GM11168 (cell line): ENCODE results near the gene LMO1.

Experiments used
- in situ Hi-C: fragments of 300-500 bp; cut with MboI; formaldehyde crosslinking; loops from one replicate; pipeline ENCODE4 v1.12.0; 2022; ENCODE audit warnings: low sequenced_read_pairs; ENCODE audit not compliant: unreplicated experiment

The LMO1 gene

DNA sequence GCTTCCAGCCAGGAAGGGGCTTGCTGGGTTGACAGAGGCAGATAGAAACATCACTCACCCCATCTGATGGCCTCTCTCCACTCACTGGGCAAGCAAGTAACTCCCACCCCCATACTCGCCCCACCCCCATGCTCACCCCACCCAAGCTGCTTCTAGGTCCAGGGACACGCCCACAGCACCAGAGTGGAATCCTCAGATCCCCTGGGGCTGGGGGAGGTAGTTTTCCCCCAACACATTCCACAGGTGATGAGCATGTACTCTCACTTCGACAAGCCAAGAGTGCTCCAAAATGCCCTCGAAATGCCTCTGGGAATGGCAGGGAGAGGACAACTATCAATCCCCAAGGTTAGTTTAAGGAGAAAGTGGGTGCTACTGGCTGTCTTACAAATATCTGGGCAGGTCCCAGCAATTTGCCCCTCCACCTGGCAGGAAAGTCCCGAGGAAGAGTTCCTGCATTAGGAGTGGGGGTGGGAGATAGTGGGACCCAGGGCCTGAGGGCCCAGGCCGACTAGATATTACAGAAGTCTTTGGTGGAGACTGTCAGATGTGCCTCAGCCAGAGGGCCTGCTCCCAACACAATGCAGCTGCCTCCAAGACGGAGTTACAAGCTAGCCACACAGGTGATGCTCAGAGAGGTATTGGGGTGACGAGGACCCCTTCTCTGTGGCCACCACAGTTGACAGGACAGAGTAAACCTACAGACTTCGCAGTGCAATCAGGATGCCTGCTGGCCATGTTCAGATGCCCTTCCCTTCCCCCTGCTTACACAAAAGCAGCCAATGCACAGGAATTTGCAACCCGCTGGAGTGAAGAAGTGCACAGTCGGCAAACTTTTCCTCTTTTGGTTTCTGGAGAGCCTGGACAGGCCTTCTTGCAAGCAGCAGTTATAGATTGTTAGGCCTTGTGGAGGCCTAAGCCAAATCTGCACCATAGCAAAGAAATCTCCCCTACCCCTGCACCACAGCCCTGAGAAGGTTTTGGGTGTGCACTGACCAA, 2.9 kb upstream of the LMO1 start:
- in situ Hi-C loops: no loop called here

- in situ Hi-C loops: no loop called here
Measured at GRCh38 chr11:8265681-8266241, 2.1 kb upstream of the LMO1 start.

DNA sequence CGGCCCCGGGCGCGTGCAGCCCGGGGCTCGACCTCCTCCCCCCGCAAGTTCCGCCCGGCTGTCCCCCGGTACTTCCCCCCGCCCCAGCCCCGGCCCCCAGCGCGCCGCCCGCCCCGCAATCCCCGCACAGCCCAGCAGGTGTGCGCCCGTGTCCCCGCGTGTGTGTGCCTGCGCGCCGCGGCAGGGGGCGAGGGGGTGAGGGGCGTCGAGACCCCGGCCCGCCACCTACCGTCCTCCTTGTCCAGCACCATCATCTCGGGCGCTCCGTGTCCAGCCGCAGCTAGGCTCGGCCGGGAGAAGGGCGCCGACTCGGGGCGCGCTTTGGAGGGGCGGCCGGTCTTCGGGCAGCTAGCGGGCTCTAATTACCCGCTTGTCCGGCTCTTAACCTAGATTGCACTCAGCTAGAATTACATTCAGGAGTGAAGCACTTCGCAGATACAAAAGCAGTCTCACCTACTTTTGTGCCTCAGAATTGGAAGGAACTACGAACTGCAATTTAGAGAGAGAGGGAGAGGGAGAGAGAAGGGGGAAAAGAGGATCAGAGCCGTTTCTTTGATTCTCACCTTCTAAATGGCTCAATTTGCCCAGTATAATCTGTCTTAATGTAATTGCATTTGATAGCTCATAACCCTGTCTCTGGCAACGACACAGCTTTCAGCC, 439 bp downstream of the LMO1 start:
- in situ Hi-C loops: no loop called here

DNA sequence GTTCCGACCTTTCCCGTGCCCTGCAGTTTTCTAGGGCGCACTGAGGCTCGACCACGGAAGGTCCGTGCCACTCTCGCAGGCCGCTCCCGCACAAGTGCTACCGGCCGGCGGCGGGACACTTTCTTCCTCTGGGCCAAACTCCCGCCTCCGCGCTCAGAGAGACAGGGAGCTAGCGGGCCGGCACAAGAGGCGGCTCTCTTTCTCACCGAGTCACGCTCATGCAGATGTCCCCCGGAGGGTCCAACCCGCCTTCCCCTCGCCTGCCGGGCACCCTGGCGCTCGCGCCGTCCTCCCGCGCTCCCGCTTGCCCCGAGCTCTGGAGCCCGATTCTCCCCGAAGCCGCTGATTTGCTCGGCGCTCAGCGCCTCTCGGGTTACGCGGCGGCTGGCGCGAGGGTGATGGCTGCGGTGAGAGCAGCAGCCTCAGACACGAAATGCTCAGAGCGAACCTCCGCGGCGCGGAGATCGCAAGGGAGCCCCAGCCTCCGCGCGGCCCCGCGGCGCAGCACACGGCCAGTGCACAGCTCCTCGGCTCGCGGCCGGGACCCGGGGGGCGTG, 1.0 kb downstream of the LMO1 start:
- in situ Hi-C loops: no loop called here

DNA sequence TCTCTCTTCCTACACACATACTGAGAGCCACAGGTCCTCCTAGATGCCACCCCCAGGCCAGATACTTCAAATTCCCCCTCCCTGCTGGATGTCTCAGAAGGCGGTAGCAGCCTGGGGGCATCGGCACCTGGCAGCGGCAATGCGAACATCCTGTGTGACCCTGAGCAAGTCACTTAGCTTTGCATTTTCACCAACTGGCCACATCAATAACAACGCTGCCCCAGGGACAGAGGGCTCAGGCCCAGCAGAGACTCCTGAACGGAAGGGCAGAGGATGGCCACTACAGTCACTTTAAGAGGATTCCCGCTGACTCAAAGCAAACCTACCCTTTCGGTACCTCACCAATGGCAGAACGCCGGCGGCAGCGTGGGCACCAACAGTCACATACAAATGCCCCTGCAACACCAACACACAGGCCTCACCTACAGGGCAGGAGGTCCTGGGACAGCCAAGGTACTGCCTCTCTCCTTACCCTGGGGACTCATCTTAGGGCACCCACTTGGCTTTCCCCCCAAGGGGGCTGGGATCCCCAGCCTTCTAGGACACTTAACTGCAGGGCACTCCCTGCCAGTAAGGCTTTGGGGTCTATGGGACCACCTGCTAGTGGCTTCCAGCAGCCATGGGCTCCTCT, 1.6 kb downstream of the LMO1 start:
- in situ Hi-C loops: no loop called here

GRCh38 chr11:8261291-8261690, 2.4 kb downstream of the LMO1 start:
- in situ Hi-C loops: no loop called here

DNA sequence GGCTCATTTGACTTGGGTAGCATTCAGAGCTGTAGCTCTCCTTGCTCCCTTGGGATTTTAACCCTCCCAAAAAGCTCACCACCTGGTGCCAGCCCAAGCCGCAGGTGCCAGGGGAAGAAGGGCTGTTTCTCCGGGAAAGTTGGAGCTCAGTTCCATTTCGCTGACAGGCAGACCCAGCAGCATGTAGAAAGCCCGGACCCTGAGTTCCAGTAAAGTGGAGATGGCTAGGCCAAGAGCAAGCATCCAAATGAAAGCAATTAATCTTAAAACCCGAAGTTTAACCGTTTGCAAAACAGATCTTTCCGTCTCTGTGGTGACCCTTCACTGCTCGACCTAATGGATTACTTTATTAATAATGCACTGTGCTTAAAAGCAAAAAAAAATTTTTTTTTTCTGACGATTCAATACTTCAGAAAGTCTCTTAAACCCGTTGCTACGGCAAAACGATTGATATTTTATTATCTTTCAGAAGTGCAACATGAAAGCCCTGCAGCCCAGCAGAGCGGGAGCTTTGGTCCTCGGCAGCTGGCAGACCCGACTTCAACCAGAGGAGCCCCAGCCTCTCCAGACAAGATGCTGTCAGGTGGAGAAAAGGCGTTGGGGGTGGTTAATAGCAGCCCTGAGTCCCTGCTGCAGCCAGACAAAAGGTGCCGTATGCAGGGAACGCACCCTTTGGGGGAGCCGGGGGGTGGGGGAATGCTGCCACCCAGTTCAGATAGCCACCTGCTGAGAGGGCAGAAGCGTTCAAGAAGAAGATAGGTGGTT, 3.3 kb downstream of the LMO1 start:
- in situ Hi-C loops: no loop called here

GRCh38 chr11:8259306-8259959, 4.2 kb downstream of the LMO1 start:
- in situ Hi-C loops: no loop called here

GRCh38 chr11:8258784-8259183, 4.9 kb downstream of the LMO1 start:
- in situ Hi-C loops: no loop called here

DNA sequence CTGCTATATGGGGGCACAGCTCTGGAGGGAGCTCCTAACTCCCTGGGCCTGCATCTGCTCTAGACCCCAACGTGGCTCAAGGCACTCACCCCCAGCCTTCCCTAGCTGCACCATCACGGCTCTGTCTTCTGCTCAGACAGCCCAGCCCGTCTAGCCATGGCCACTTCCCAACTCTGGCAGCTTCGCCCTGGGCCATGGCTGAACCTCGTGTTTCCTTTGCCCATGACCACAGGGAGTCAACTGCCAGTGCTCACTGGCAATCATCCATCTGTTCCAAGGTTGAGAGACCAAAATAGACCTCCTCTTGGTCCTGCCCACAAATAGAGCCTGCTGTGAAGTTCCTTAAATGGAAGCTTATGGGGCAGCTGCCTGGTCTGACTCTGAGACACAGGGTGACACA, 5.4 kb downstream of the LMO1 start:
- in situ Hi-C loops: no loop called here

DNA sequence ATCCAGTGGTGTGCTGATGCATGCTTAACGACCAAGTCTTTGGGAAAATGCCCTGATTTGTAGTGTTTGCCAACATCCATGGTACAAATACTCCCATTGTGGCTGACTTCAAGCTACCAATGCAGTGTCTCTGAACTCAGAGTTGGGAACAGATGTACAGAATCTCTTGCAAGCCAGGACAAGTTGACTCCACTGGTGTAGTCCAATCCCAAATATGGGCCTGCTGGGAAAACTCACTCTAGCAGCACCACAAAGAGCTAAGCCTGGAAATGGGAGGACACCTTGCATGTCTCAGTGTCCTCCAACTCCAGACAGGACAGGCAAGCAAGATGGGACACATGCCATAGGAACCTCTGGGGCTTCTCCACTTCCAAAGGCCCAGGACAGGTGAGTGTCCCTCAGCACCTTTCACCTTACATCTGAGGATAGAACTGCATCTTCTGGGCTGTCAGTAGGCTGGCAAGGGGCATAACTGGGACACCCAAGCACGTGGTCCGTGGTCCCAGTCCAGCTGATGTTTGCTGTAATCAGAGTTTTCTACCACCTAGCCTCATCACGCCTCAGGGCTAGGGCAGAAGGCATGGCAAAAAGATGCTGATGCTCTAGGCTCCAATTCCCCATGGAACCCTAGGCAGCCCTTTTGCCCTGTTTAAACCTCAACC, 6.5 kb downstream of the LMO1 start:
- in situ Hi-C loops: no loop called here

DNA sequence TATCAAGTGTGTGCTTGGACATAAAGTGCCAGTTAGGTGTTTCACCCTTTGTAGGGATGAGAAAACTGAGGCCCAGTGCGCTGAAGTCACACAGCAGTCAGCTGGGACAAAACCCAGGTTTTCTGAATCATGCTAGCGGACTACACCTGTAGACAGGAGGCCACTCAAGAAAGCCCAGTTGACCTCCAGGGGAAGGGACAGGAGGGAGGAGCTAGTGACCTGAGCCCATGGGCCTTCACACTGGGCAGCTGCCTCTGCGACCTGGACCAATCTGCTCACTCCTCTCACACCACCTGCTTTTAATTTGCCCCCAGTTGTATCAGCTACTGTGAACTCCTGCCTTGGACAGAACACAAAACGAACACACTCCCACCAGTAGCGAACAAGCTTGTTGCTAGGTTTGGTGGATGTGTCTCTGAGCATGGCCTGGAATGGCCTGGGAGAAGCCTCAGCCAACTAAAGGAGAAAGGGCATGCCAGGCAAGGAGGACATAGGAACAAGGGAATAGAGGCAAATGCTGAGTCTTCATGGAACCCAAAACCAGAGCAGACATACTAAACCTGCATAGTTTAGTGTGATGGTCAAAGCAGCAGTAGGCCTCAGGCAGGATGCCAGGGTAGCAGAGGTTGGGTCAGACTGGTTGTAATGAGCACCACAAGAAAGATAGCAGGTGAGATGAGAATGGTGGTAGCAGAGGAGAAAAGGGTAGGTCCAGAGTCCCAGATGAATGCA, 7.2 kb downstream of the LMO1 start:
- in situ Hi-C loops: no loop called here

GRCh38 chr11:8253566-8253965, 10.1 kb downstream of the LMO1 start:
- in situ Hi-C loops: no loop called here

- in situ Hi-C loops: no loop called here
Measured at GRCh38 chr11:8252946-8253345, 10.7 kb downstream of the LMO1 start.

GRCh38 chr11:8252388-8252787, 11.3 kb downstream of the LMO1 start:
- in situ Hi-C loops: no loop called here

- in situ Hi-C loops: no loop called here
Measured at GRCh38 chr11:8251616-8252295, 11.9 kb downstream of the LMO1 start.

DNA sequence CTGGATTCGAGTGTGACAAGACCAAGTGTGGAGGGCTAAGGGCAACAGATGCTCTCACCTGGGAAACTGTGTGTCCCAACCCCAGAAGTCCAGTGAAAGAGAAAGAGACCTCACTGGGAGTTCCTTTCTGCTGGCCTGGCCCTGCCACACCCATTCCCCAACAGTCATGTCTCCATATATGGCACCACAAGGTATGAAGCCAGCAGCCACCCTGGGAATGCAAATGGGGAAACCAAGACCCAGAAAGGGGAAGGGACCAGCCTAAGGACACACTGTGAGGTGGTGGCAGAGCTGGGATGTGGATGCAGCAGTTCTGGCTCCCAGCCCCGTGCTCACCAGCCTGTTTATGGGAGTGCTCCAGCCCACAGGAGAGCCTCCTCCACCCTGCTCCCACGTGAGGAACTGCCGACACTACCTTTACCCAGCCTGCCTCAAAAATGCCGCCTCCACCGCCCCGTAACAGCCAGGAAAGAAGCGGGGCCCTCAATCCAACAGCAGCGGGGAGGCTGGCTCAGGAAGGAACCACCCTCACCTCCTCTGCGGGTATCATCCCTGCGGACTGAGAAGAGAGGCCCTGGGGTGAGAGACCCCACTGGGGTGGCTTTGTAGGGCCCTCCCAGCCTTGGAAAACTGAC, 12.6 kb downstream of the LMO1 start:
- in situ Hi-C loops: no loop called here
